ENCODE results near the gene CERK. TPM values are rescaled to one million over a fixed set of nuclear protein-coding genes. Genes with fewer than 3 reads are reported as not detected.

Gene CERK
- total and polyA plus RNA-seq, 11 donors: 17.8 to 125 (median 72.3) TPM

DNA sequence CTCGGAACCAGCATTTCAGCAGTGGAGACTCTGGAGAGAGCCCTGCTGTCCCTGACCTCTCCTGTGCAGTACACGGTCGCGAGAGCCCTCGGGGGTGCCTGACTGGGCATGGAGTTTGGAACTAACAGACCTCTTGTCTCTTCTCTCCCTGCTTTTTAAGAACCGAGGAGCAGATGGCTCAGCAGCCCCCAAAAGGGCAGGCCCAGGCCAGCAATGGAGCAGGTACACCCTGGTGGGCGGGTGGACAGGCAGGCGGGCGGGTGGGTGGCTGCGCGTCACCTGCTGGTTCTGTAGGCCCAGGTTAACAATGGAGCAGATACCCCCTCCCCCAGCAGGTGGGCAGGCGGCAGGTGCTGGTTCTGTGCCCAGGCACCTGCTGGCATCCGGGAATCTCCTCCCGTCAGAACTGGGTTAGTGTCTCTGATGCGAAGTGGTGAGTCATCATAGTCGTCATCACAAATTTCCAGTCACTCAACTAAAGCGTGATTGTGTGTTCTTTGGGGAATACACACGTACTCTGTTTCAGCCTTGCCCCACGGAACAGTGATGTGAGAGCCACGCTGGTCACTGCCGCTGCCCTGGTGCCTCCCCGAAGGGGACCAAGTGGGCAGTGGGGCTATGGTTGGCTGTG is 76.7 kb downstream of the CERK start:
- ATAC-seq (peak in 3 of 4 donors; percentile 27 to 76 (median 45)), DNase-seq (peak in 1 of 5 donors; percentile 76)
- no peak overlapping the region for H3K4me3 ChIP-seq
- WGBS, 4 donors: 63 to 75% (median 70%) methylated on average over 8 to 22 of the region's 22 CpGs
- H3K27me3 ChIP-seq: no peaks in the 10 kb centered on the region
- no peaks in the 10 kb centered on the region for H3K9me3 ChIP-seq
- peak overlapping the region in 7 of 12 donors; percentile 1 to 79 (median 42) for H3K27ac ChIP-seq
- H3K36me3 ChIP-seq: peaks cover 0 to 59% (median 35%) of the 10 kb centered on the region in 9 donors
- H3K4me1 ChIP-seq: peaks cover 0 to 58% (median 13%) of the 10 kb centered on the region in 12 donors
- TF ChIP-seq, protein P1, sequence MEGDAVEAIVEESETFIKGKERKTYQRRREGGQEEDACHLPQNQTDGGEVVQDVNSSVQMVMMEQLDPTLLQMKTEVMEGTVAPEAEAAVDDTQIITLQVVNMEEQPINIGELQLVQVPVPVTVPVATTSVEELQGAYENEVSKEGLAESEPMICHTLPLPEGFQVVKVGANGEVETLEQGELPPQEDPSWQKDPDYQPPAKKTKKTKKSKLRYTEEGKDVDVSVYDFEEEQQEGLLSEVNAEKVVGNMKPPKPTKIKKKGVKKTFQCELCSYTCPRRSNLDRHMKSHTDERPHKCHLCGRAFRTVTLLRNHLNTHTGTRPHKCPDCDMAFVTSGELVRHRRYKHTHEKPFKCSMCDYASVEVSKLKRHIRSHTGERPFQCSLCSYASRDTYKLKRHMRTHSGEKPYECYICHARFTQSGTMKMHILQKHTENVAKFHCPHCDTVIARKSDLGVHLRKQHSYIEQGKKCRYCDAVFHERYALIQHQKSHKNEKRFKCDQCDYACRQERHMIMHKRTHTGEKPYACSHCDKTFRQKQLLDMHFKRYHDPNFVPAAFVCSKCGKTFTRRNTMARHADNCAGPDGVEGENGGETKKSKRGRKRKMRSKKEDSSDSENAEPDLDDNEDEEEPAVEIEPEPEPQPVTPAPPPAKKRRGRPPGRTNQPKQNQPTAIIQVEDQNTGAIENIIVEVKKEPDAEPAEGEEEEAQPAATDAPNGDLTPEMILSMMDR (IDR thresholded peaks at IDR 0.05): no peak
- TF ChIP-seq POLR2A (IDR thresholded peaks at IDR 0.05): no peak
- intact Hi-C loops (cut with DNase I): no loop called here

GRCh38 chr22:46660604-46661201 is 77.3 kb downstream of the CERK start:
- H3K36me3 ChIP-seq: peaks cover 0 to 53% (median 29%) of the 10 kb centered on the region in 9 donors
- DNase-seq (no peak), ATAC-seq (peak in 1 of 4 donors; percentile 12)
- H3K27me3 ChIP-seq: no peaks in the 10 kb centered on the region
- H3K4me1 ChIP-seq: peaks cover 0 to 65% (median 17%) of the 10 kb centered on the region in 12 donors
- no peaks in the 10 kb centered on the region for H3K9me3 ChIP-seq
- TF ChIP-seq POLR2A (IDR thresholded peaks at IDR 0.05): no peak
- TF ChIP-seq, protein P1 (IDR thresholded peaks at IDR 0.05): no peak
- 50 to 61% (median 55%) methylated on average over 11 of the region's 11 CpGs for WGBS, 4 donors
- H3K27ac ChIP-seq: peak overlapping the region in 7 of 12 donors; percentile 1 to 79 (median 42)
- H3K4me3 ChIP-seq: no peak overlapping the region
- intact Hi-C loops (cut with DNase I): no loop called here

- H3K4me3 ChIP-seq: no peak overlapping the region
- TF ChIP-seq, protein P1 (IDR thresholded peaks at IDR 0.05): no peak
- no peak for TF ChIP-seq POLR2A (IDR thresholded peaks at IDR 0.05)
- peaks cover 0 to 71% (median 18%) of the 10 kb centered on the region in 12 donors for H3K4me1 ChIP-seq
- no peaks in the 10 kb centered on the region for H3K27me3 ChIP-seq
- peak overlapping the region in 2 of 12 donors; percentile 55 to 79 for H3K27ac ChIP-seq
- ATAC-seq (no peak), DNase-seq (no peak)
- intact Hi-C loops (cut with DNase I): no loop called here
- H3K36me3 ChIP-seq: peaks cover 0 to 45% (median 21%) of the 10 kb centered on the region in 9 donors
- WGBS, 4 donors: 91 to 95% (median 94%) methylated on average over 12 of the region's 12 CpGs
- H3K9me3 ChIP-seq: no peaks in the 10 kb centered on the region
These were observed 78.3 kb downstream of the CERK start for GRCh38 chr22:46659791-46660186.

DNA sequence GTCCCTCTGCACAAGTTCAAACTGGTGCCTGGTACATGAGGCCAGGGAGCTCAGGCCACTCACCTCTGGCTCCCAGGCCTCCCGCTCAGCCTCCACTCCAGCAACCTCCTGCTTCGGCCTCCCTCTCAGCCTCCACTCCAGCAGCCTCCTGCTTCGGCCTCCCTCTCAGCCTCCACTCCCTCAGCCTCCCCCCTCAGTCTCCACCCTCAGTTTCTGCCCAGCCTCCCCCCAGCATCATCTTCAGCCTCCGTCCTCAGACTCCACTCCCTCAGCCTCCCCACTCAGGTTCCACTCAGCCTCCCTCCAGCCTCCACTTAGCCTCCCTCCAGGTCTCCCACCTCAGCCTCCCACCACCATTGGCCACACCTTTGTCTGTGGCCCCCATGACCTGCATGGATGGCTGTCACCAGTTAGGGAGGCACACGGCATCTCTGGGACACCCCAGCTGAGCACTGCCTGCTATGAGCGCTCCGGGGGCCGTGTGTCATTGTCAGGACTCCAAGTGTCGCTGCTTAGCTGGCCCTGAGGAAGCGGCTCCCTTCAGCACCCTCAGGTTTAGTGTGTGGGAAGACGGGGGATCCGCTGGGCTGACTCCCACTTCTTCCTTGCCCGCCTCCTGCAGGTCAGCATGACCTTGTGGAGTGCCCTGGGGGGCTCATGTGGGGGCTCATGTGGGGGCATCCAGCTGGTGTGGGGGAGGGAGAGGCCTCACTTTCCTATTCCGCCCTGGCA is 78.8 kb downstream of the CERK start:
- WGBS, 4 donors: 92 to 96% (median 96%) methylated on average over 14 of the region's 14 CpGs
- Histone ChIP-seq H3K36me3 (peaks cover 0 to 39% (median 16%) of the 10 kb centered on the region in 9 donors), H3K4me1 (peaks cover 0 to 71% (median 20%) of the 10 kb centered on the region in 12 donors)

More for the DNA sequence above, 78.8 kb downstream of the CERK start:
- H3K27me3 ChIP-seq: no peaks in the 10 kb centered on the region
- H3K4me3 ChIP-seq: no peak overlapping the region
- intact Hi-C loops (cut with DNase I): no loop called here
- ATAC-seq (no peak), DNase-seq (no peak)
- TF ChIP-seq, protein P1 (IDR thresholded peaks at IDR 0.05): no peak
- no peak for TF ChIP-seq POLR2A (IDR thresholded peaks at IDR 0.05)
- H3K27ac ChIP-seq: peak overlapping the region in 1 of 12 donors; percentile 79
- no peaks in the 10 kb centered on the region for H3K9me3 ChIP-seq

All from heart left ventricle (tissue), 16 donors.